Duodenal mucosa (tissue), 2 donors: ENCODE results near the gene GAL3ST2.

Experiments used
- H3K27ac ChIP-seq: one replicate; pipeline ENCODE4 v1.7.0; 2013; ENCODE audit warnings: low read depth, low read length
- H3K27me3 ChIP-seq, 2 donors: one replicate each; pipeline ENCODE4 v1.7.0; 2013; ENCODE audit warnings: low read length in 2 of 2, control low read depth in 1 of 2; ENCODE audit not compliant: insufficient read depth in 2 of 2, control insufficient read depth in 1 of 2
- H3K36me3 ChIP-seq, 2 donors: one replicate each; pipeline ENCODE4 v1.7.0; 2013; ENCODE audit warnings: low read length in 2 of 2, control low read depth in 1 of 2; ENCODE audit not compliant: insufficient read depth in 2 of 2, control insufficient read depth in 1 of 2
- H3K4me1 ChIP-seq, 2 donors: one replicate each; pipeline ENCODE4 v1.7.0; 2013; ENCODE audit warnings: low read length in 2 of 2, control low read depth in 1 of 2; ENCODE audit not compliant: insufficient read depth in 2 of 2, control insufficient read depth in 1 of 2
- H3K4me3 ChIP-seq, 2 donors: one replicate each; pipeline ENCODE4 v1.7.0; 2013; ENCODE audit warnings: low read length in 2 of 2, low read depth in 1 of 2
- H3K9ac ChIP-seq, 2 donors: one replicate each; pipeline ENCODE4 v1.7.0; 2013; ENCODE audit warnings: low read length in 2 of 2, low read depth in 1 of 2
- H3K9me3 ChIP-seq, 2 donors: one replicate each; pipeline ENCODE4 v1.7.0; 2013; ENCODE audit warnings: low read length in 2 of 2, control low read depth in 1 of 2; ENCODE audit not compliant: control insufficient read depth in 1 of 2

Gene GAL3ST2

GRCh38 chr2:241794250-241794823 lies 17.7 kb downstream of the GAL3ST2 start:
- no peaks in the 10 kb centered on the region for H3K4me1 ChIP-seq
- H3K27ac ChIP-seq, result no peak overlapping the region
- no peaks in the 10 kb centered on the region for H3K36me3 ChIP-seq
- no peaks in the 10 kb centered on the region for H3K9me3 ChIP-seq
- no peak overlapping the region for H3K9ac ChIP-seq
- no peak overlapping the region for H3K4me3 ChIP-seq
- H3K27me3 ChIP-seq, result no peaks in the 10 kb centered on the region

- H3K27me3 ChIP-seq, result no peaks in the 10 kb centered on the region
- H3K27ac ChIP-seq, result no peak overlapping the region
- H3K9ac ChIP-seq, result no peak overlapping the region
- H3K4me3 ChIP-seq, result no peak overlapping the region
- H3K9me3 ChIP-seq, result no peaks in the 10 kb centered on the region
- no peaks in the 10 kb centered on the region for H3K4me1 ChIP-seq
- H3K36me3 ChIP-seq, result no peaks in the 10 kb centered on the region
Observed at GRCh38 chr2:241795021-241795999, 18.7 kb downstream of the GAL3ST2 start.

- Histone ChIP-seq H3K4me3 (no peak overlapping the region), H3K9me3 (no peaks in the 10 kb centered on the region), H3K27me3 (no peaks in the 10 kb centered on the region), H3K9ac (no peak overlapping the region), H3K36me3 (no peaks in the 10 kb centered on the region), H3K4me1 (no peaks in the 10 kb centered on the region), H3K27ac (no peak overlapping the region)
Observed at GRCh38 chr2:241796209-241796608, 19.6 kb downstream of the GAL3ST2 start.

GRCh38 chr2:241796610-241797138 lies 20.1 kb downstream of the GAL3ST2 start:
- Histone ChIP-seq H3K36me3 (no peaks in the 10 kb centered on the region), H3K9me3 (no peaks in the 10 kb centered on the region), H3K4me3 (no peak overlapping the region), H3K9ac (no peak overlapping the region), H3K27me3 (no peaks in the 10 kb centered on the region), H3K4me1 (no peaks in the 10 kb centered on the region), H3K27ac (no peak overlapping the region)

GRCh38 chr2:241797441-241798080 lies 20.9 kb downstream of the GAL3ST2 start:
- Histone ChIP-seq H3K9ac (no peak overlapping the region), H3K27ac (no peak overlapping the region), H3K36me3 (no peaks in the 10 kb centered on the region), H3K27me3 (peaks cover 0 to under 1% of the 10 kb centered on the region in 2 donors), H3K9me3 (no peaks in the 10 kb centered on the region), H3K4me1 (no peaks in the 10 kb centered on the region), H3K4me3 (no peak overlapping the region)

- peaks cover 0 to 5% of the 10 kb centered on the region in 2 donors for H3K4me1 ChIP-seq
- peaks cover 2 to 7% of the 10 kb centered on the region in 2 donors for H3K27me3 ChIP-seq
- no peak overlapping the region for H3K27ac ChIP-seq
- no peaks in the 10 kb centered on the region for H3K9me3 ChIP-seq
- H3K9ac ChIP-seq, result no peak overlapping the region
- no peak overlapping the region for H3K4me3 ChIP-seq
- H3K36me3 ChIP-seq, result no peaks in the 10 kb centered on the region
Observed at GRCh38 chr2:241798081-241798630, 21.5 kb downstream of the GAL3ST2 start.

- H3K36me3 ChIP-seq, result no peaks in the 10 kb centered on the region
- H3K4me1 ChIP-seq, result peaks cover 0 to 10% of the 10 kb centered on the region in 2 donors
- H3K27ac ChIP-seq, result no peak overlapping the region
- H3K9me3 ChIP-seq, result no peaks in the 10 kb centered on the region
- H3K9ac ChIP-seq, result no peak overlapping the region
- peaks cover 5 to 10% of the 10 kb centered on the region in 2 donors for H3K27me3 ChIP-seq
- no peak overlapping the region for H3K4me3 ChIP-seq
Observed at GRCh38 chr2:241798631-241799521, 22.3 kb downstream of the GAL3ST2 start.

GRCh38 chr2:241799522-241800197 lies 23.0 kb downstream of the GAL3ST2 start:
- Histone ChIP-seq H3K9me3 (no peaks in the 10 kb centered on the region), H3K4me3 (no peak overlapping the region), H3K36me3 (no peaks in the 10 kb centered on the region), H3K9ac (no peak overlapping the region), H3K27ac (no peak overlapping the region), H3K27me3 (peaks cover 9 to 17% of the 10 kb centered on the region in 2 donors), H3K4me1 (peaks cover 0 to 18% of the 10 kb centered on the region in 2 donors)
